PC-3 (cell line): Measurements from ENCODE around the gene CSRP2. TPM values are rescaled to one million over a fixed set of nuclear protein-coding genes. Genes with fewer than 3 reads are reported as not detected.
A peak's percentile ranks its signal among the peaks of the same experiment; 100 is the strongest.

ENCODE experiments used
- ATAC-seq: fragments of 200-7000 bp; cut with Tn5 transposase; 2 replicates; pipeline ENCODE4 v1.9.1; 2020; ENCODE audit warnings: mild to moderate bottlenecking, moderate library complexity
- Bru-seq: library from RNA; stranded (reverse); fragments of 400-500 nt; gene quantifications from one replicate; lab custom pipeline; 2021; lab: Mats Ljungman, UMichigan
- BruChase-seq, 2 experiments: library from RNA; stranded (reverse); fragments of 400-500 nt; gene quantifications; one replicate each; lab custom pipeline; 2021; lab: Mats Ljungman, UMichigan
- BruUV-seq: library from RNA; stranded (reverse); fragments of 400-500 nt; replicated peaks from 2 replicates; lab custom pipeline; 2021; lab: Mats Ljungman, UMichigan
- CTCF ChIA-PET: fragments of 300-600 bp; sonication (Branson Sonifier 250); formaldehyde crosslinking; loops from one replicate; lab custom pipeline; 2022; ENCODE audit warnings: antibody characterized with exemption; lab: Charles Lee
- POLR2A ChIA-PET: fragments of 300-600 bp; sonication (Branson Sonifier 250); formaldehyde crosslinking; loops from one replicate; lab custom pipeline; 2022; ENCODE audit warnings: antibody characterized with exemption; ENCODE audit not compliant: unreplicated experiment; lab: Charles Lee
- DNase-seq: peaks from one replicate; pipeline ENCODE4 v3.0.0-alpha.2; 2015
- H2AFZ ChIP-seq: fragments of 300-600 bp; sonication (generic); 2 replicates; pipeline ENCODE4 v1.6.0; 2016; ENCODE audit warnings: antibody characterized with exemption, low read length
- H3F3A ChIP-seq: fragments of 300-600 bp; sonication (generic); one replicate; pipeline ENCODE4 v1.6.0; 2017; ENCODE audit warnings: antibody characterized with exemption, low read length, control low read depth, mild to moderate bottlenecking; ENCODE audit not compliant: unreplicated experiment
- H3K27ac ChIP-seq: fragments of 300-600 bp; sonication (generic); 2 replicates; pipeline ENCODE4 v1.5.1; 2016; ENCODE audit warnings: mild to moderate bottlenecking, low read length
- H3K27me3 ChIP-seq: fragments of 300-600 bp; sonication (generic); 2 replicates; pipeline ENCODE4 v1.6.1; 2016; ENCODE audit warnings: low read length, mixed read lengths
- H3K36me3 ChIP-seq: fragments of 300-600 bp; sonication (generic); 2 replicates; pipeline ENCODE4 v1.6.1; 2016; ENCODE audit warnings: low read depth, mixed run types, low read length, mixed read lengths
- H3K4me1 ChIP-seq: fragments of 300-600 bp; sonication (generic); 2 replicates; pipeline ENCODE4 v1.5.1; 2016; ENCODE audit warnings: low read length; ENCODE audit not compliant: insufficient read depth
- H3K4me2 ChIP-seq: fragments of 300-600 bp; sonication (generic); 2 replicates; pipeline ENCODE4 v1.6.0; 2016; ENCODE audit warnings: low read length
- H3K4me3 ChIP-seq: fragments of 300-600 bp; sonication (generic); 2 replicates; pipeline ENCODE4 v1.5.1; 2016; ENCODE audit warnings: mild to moderate bottlenecking, low read length, mixed read lengths
- H3K79me2 ChIP-seq: fragments of 300-600 bp; sonication (generic); 2 replicates; pipeline ENCODE4 v1.6.1; 2017; ENCODE audit warnings: low read length, mixed read lengths
- H3K9ac ChIP-seq: fragments of 300-600 bp; sonication (generic); 2 replicates; pipeline ENCODE4 v1.6.0; 2016; ENCODE audit warnings: mild to moderate bottlenecking, low read length
- H3K9me2 ChIP-seq: fragments of 300-600 bp; sonication (generic); replicated peaks from 2 replicates; pipeline ENCODE4 v1.6.1; 2016; ENCODE audit warnings: mixed run types, low read length, mixed read lengths
- H3K9me3 ChIP-seq: fragments of 300-600 bp; sonication (generic); 2 replicates; pipeline ENCODE4 v1.6.1; 2016; ENCODE audit warnings: low read length, mixed read lengths
- H4K20me1 ChIP-seq: fragments of 300-600 bp; sonication (generic); 2 replicates; pipeline ENCODE4 v1.6.1; 2016; ENCODE audit warnings: low read length, mixed read lengths
- EZH2 ChIP-seq: fragments of 300-600 bp; sonication (generic); IDR thresholded peaks from one replicate; pipeline ENCODE4 v1.6.1; 2017; ENCODE audit warnings: antibody characterized with exemption, mild to moderate bottlenecking, low read length; ENCODE audit not compliant: unreplicated experiment
- EZH2phosphoT487 ChIP-seq: fragments of 300-600 bp; sonication (generic); IDR thresholded peaks from 2 replicates; pipeline ENCODE4 v1.6.1; 2018; ENCODE audit warnings: mild to moderate bottlenecking, antibody characterized with exemption, low read length, borderline replicate concordance
- intact Hi-C: fragments of 100-400 bp; cut with micrococcal nuclease; formaldehyde crosslinking; loops from 2 replicates; pipeline ENCODE4 v1.9.0; 2023
- long read RNA-seq: library from polyadenylated mRNA; unstranded; transcript quantifications from one replicate; pipeline ENCODE4 v2.0.0, GENCODE V29; 2021; ENCODE audit not compliant: unreplicated experiment
- total RNA-seq: library from RNA; depleted of rRNA; stranded (reverse); fragments of >200 nt; gene quantifications from 2 replicates; pipeline ENCODE4 v1.2.3, GENCODE V29; 2014; rRNA removed
- TF ChIP-seq, protein P1 (sequence below): fragments of 300-600 bp; sonication (generic); conservative IDR thresholded peaks from 2 replicates; pipeline ENCODE4 v1.5.1; 2017; ENCODE audit warnings: antibody characterized with exemption, low read depth, mild to moderate bottlenecking, low read length

CSRP2 gene
- 33.1 and 36.3 TPM in 2 replicates for total RNA-seq
- Bru-seq, nascent RNA: percentile 52 among the genes with signal in this experiment
- BruChase-seq, experiment 1, labeled RNA remaining after a 6-hour chase: percentile 48 among the genes with signal in this experiment
- percentile 50 among the genes with signal in this experiment for BruChase-seq, experiment 2, labeled RNA remaining after a 2-hour chase
- long read RNA-seq, partial matches to known transcripts: 1 of 7 reads
- long read RNA-seq, other reads (novel, unspliced or antisense): 2 of 7 reads

DNA sequence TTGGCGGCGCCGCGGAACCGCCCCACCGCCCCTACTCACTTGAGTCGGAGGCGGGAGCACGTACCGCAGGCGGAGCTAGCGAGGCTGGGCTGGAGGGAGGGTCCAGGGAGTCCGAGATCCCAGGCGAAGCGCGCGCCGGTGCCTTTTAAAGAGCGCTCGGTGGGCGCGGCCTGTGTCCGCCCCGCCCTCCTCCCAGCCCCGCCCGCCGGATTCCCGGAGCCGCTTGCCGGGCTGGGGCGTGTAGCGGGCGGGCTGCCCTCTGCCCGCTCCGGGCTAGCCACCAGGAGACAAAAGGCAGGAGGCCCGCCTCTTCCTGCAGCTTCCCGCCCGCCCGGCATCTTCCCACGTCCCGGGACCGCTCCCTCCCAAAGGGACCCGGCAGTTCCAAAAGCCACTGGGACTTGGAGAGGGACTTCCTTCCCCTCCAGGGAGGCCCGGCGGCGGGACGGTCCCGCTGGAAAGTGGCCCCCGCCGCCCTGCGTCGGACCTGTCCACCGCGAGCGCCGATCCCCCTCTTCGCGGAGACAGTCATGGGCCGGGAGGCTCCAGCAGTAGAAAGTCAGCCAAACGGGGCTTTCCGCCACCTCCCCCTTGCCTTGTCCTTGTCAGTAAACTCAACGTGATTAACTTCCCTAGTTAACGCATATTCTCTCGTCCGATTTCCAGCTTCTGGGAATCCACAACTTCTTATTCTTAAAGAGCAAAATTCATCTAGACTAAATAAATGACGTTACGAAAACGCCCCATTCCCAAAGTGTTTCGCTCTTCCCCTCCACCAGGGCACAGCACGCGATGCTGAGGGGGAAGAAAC, at the start of gene CSRP2:
CSRP2 (minus strand) TSS at position 121 of the 811 bp plus-strand sequence. CDS start 12,759 bp downstream, outside the sequence.
- BruUV-seq: TSS peak; percentile 92
- ChIA-PET POLR2A (interaction anchor here (0.5 kb wide), 1 partner anchor 271 kb away, joined by 5 read pairs; no protein-coding TSS in a partner anchor), CTCF (interaction anchor here (0.6 to 1.0 kb wide), 3 partner anchors 63 to 132 kb away, joined by 3 to 5 read pairs (median 3); no protein-coding TSS in a partner anchor)
- Histone ChIP-seq H3K9me3 (no peaks in the 10 kb centered on the region), H3K4me1 (peaks cover 16% of the 10 kb centered on the region), H3K27ac (peak within 1 kb of the TSS; percentile 36), H3K27me3 (no peaks in the 10 kb centered on the region), H3K79me2 (peaks cover 11% of the 10 kb centered on the region; the same call in 1 of the 2 replicates), H3K9me2 (no peaks in the 10 kb centered on the region), H3K4me3 (peak within 1 kb of the TSS; percentile 75), H3F3A (no peaks in the 10 kb centered on the region), H2AFZ (peak within 1 kb of the TSS; percentile 89), H3K4me2 (peak within 1 kb of the TSS; percentile 91), H3K9ac (peak within 1 kb of the TSS; percentile 78), H4K20me1 (no peaks in the 10 kb centered on the region), H3K36me3 (no peaks in the 10 kb centered on the region)
- intact Hi-C loops: loop anchor here (5.0 kb wide), 1 partner anchor 133 kb away; no protein-coding TSS in a partner anchor
- peak; percentile 84 for ATAC-seq
- peak; percentile 92 for DNase-seq
- no peak for TF ChIP-seq EZH2
- TF ChIP-seq, protein P1, sequence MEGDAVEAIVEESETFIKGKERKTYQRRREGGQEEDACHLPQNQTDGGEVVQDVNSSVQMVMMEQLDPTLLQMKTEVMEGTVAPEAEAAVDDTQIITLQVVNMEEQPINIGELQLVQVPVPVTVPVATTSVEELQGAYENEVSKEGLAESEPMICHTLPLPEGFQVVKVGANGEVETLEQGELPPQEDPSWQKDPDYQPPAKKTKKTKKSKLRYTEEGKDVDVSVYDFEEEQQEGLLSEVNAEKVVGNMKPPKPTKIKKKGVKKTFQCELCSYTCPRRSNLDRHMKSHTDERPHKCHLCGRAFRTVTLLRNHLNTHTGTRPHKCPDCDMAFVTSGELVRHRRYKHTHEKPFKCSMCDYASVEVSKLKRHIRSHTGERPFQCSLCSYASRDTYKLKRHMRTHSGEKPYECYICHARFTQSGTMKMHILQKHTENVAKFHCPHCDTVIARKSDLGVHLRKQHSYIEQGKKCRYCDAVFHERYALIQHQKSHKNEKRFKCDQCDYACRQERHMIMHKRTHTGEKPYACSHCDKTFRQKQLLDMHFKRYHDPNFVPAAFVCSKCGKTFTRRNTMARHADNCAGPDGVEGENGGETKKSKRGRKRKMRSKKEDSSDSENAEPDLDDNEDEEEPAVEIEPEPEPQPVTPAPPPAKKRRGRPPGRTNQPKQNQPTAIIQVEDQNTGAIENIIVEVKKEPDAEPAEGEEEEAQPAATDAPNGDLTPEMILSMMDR: no peak
- TF ChIP-seq EZH2phosphoT487: no peak

GRCh38 chr12:76927170-76927784, 48.5 kb upstream of the CSRP2 start:
- H3K4me2 ChIP-seq: no peak overlapping the region
- no peaks in the 10 kb centered on the region for H3F3A ChIP-seq
- H3K4me1 ChIP-seq: no peaks in the 10 kb centered on the region
- POLR2A ChIA-PET: no interaction called here
- H3K4me3 ChIP-seq: no peak overlapping the region
- DNase-seq (peak; percentile 70), ATAC-seq (peak; percentile 56)
- no peaks in the 10 kb centered on the region for H4K20me1 ChIP-seq
- intact Hi-C loops: loop anchor here (10.0 kb wide), 1 partner anchor 302 kb away; no protein-coding TSS in a partner anchor
- H3K9ac ChIP-seq: no peak overlapping the region
- no peak overlapping the region for H2AFZ ChIP-seq
- no peaks in the 10 kb centered on the region for H3K9me3 ChIP-seq
- no peak overlapping the region for H3K27ac ChIP-seq
- no peaks in the 10 kb centered on the region for H3K36me3 ChIP-seq
- peaks cover 1% of the 10 kb centered on the region; the same call in 1 of the 2 replicates for H3K27me3 ChIP-seq
- no peak for TF ChIP-seq EZH2
- TF ChIP-seq, protein P1: peak; percentile 85
- H3K79me2 ChIP-seq: no peaks in the 10 kb centered on the region
- no TSS peak for BruUV-seq
- H3K9me2 ChIP-seq: no peaks in the 10 kb centered on the region
- CTCF ChIA-PET: no interaction called here
